Activated gamma-delta T cell (primary cell): ENCODE data around the gene MALRD1.

Experiments used
- DNase-seq: peaks from one replicate; lab custom pipeline; 2025; lab: John Stamatoyannopoulos, UW

The MALRD1 gene

DNA sequence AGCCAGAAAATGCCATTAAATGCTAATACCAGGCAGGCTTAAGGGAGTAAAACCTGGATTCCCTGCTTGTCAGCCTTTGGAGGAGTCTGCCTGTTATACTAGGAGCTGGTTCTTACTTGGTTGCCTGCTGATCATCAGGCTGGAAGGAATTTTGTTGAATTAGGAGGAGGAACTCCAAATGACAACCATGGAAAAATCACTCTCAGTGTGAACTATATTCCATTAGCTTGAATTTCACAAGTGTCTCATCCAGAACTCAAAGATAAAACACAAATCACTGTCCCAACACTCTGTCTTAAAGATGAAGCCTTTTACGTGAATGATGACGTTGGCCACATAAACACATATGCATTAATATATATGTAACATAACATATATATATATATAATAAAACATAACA, 528.8 kb downstream of the MALRD1 start:
- no peak for DNase-seq

DNA sequence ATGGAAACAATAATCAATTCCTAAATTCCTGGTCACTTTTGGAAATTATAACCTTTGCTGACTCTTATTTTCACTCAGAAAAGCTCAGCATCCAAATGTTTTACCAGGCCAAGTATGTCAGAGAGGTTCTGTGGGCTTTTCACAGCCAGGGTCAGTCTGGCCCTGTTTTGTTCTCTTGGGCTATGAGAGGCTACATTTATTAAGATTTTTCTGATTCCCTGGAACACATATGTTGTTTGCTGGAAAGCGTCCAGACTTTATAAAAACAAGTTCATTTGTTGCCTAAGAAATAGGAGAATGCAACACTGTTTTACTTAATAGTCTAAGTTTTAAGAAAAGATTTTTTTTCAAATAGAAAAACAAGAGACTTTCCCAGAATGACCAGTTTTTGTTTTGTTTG, 529.2 kb downstream of the MALRD1 start:
- no peak for DNase-seq

DNA sequence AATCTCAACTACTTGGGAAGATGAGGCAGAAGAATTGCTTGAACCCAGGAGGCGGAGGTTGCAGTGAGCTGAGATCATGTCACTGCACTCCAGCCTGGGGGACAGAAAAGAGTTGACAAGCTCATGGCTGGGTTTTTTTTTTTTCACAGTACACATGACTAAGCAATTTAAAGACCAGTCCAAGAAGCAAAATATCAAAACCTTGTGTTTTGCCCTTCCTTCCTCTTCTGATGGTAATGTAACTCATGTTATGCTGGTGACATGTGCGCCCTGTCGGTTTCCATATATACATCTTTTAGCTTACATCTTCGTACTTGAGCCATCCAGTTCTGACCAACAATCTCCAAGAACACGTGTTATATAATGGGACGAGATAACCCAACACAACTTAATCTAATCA, 530.0 kb downstream of the MALRD1 start:
- DNase-seq: no peak

DNA sequence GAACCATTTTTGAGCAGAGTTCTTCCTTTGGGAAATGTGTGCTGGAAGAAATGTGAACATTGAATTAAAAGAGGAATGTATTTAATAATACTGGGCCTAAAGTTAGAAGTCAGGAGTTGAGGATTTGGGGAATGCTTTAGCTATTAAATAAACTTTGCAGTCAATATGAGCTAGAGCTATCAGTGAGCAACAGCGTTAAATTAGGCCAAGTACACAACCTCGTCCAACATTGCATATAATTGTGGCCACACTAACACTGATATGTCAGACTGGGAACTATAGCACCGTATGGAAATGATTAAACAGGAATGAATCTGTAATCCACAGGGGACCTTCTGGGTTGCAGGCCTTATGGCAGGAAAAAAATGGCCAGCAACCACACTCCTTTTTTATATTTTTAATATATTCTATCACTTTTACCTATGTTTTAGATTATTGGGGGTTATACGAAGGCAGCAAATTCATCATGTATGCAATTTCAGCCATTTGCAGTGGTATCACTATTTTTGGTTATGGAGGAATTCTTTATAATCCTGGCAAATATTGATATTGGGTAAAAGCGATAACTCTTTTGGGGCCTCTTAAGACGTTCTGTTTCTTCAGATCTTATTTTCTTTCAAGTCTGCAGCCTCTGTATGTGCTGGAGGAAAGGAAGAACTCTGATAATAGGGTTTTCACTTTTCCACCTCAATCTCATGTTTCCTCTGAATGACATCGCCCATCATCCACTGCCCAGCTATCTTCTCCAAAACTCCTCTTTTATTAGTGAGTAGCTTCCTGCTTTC, 531.4 kb downstream of the MALRD1 start:
- no peak for DNase-seq

DNA sequence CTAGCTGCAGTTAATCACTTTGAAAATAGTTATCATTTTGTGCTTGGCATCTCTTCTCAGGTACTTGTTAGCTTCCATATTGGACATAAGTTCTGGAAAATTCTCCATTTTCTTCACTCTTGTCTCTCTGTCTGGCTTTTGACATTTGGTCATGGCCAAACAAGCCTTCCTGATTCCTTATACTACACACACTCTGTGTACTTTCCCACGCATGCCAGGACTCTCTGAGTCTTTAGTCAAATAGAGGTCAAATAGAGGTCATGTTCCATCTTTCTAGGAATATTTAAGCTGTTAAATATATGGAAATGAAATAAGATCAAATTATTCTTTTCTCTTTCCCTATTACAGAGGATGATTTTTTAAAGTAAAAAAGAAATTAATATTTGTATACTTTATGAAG, 532.1 kb downstream of the MALRD1 start:
- no peak for DNase-seq

DNA sequence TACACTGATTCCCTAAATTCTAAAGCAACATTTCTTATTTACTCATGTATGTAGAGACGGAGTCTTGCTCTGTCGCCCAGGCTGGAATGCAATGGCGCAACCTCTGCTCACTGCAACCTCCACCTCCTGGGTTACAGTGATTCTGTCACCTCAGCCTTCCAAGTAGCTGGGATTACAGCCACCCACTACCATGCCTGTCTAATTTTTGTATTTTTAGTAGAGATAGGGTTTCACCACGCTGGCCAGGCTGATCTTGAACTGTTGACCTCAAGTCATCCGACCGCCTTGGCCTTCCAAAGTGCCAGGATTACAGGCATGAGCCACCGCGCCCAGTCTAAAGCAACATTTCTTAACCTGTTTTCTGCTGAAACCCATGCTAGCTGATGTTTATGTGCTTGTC, 540.0 kb downstream of the MALRD1 start:
- no peak for DNase-seq

DNA sequence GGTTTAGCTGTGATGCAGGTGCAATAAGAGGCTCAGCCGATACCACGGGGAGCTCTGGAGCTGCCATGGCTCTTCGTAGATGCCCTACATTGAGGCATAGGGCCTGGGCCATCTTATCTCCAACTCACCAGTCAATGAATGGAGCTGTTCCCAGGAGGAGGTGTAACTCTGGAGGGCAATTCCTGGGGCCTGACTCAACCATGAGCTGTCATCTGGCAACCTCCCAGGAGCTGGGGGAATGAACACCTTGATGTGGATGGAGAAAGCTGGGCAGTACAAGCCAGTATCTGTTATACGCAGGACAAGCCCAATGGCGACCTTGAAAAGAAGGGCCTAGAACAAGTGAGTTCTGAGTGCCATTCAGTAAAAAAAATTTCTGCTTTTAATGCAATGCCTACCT, 543.7 kb downstream of the MALRD1 start:
- no peak for DNase-seq

DNA sequence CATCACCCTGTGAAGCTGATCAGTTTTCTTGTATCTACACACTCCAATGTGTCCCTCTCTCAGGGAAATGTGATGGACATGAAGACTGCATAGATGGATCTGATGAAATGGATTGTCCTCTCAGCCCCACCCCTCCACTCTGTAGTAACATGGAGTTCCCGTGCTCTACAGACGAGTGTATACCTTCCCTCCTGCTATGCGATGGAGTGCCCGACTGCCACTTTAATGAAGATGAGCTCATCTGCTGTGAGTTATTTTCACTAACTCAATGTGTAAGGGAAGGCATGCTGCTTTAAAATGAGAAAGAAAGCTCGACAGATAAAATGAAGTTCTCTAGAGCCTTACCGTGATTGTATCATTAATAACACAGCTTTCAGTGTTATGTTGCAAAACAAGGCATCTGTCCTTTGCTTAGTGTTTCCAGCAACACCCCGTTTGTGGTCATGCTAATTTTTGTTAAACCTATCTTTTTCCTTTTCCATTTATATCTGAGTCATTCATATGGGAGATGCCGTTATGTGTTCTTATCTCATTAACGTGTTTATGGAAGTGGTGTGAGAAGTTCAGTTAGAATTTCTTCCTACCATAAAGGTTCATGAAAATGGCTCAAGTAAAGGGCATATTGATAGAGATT, 546.7 kb downstream of the MALRD1 start:
- DNase-seq: no peak

DNA sequence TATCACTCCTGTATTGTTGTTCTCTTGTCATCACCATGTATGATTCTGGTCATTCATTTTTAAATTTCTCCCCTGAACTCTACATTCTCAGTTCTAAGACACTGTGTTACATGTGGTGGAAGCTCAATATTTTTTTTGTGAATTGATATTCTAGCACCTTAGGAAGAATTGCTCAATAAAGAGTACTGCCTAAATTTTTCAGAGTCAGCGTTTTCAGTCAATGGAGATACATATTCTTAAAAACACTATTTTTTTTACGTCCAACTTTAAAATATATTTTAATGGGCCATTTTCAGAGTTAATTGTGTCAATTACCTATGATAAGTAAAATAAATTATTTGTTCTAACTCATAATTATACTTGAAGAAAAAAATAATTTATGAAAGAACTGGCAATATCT, 557.2 kb downstream of the MALRD1 start:
- no peak for DNase-seq

DNA sequence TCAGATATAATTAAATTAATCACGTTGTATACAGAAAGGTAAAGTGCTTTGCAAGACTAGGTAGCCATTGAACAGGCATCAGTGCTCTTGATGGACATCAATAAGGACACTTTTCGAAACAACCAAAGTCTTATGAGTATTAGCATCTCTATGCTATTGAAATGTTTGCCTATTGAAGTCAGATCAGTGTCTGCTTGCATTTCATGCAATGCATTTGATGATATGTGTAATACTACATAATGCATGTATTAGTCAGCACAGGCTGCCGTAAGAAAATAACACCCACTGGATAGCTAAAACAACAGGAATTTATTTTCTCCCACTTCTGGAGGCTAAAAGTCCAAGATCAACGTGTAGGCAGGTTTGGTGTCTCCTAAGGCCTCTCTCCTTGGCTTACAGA, 558.4 kb downstream of the MALRD1 start:
- DNase-seq: no peak

DNA sequence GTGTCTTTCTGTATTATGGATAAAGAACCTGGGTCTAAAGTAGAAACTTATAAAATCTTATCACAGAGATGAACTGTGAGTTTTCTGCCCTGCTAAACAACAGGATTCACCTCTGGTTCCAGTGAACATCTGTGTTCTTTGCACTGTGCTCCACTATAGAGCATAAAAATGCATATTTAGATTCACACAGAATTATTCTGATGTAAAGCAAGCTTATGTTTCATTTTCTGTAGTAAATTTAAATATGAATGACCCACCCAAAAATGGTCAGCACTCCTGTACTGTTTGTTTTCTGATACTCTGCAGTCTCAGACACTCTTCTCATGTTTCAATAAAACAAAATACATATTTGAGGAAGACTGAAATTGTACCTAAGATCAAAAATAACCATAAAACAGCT, 563.2 kb downstream of the MALRD1 start:
- DNase-seq: no peak

DNA sequence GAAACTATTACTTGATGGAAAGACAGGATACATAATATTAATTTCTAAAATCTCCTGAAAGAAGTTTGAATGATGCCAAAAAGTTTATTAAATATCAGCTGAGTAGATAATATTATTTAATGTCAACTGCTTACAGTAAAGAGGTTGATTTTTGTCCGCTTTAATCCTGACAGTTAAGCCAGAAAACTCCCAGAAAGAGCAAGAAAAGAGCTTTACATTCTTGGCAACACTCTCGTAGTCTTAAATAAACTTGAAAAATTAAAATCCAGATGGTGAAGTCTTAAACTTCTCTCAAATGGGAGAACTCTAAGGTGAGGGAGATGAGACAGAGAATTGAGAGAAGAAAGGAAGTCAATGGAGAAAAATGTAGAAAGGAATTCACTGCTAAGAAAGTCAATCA, 568.4 kb downstream of the MALRD1 start:
- no peak for DNase-seq

DNA sequence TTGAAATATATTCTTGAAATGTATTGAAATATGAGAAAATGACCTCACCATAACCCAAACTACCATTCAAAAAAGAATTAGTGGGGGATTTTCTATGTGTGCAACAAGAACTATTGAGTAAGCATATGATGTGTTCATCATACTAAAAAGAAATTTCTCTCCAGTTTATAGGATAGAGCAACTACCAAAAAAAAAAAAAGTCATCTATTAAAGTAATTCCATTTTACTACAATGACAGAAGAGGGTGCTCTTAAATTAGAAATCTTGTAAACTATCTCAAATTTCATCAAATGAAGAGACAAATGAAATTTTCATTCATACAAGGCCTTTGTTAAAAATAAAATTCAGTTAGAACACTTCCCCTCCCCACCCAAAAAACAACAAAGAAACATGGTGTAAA, 572.2 kb downstream of the MALRD1 start:
- DNase-seq: no peak

DNA sequence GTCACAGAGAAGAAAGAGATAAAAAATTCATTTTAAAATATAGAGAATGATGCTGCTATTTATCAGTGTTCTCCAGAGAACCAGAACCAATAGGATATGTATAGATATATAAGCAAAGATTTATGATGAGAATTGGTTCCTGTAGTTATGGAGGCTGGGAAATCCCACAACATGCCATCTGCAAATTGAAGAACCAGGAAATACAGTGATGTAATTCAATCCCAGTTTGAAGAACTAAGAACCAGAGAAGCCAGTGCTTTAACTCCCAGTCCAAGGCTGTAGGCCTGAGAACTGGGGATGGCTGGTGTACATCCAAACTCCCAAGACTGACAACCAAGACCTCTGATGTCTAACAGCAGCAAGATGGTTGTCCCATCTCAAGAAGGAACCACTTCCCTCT, 574.7 kb downstream of the MALRD1 start:
- no peak for DNase-seq

DNA sequence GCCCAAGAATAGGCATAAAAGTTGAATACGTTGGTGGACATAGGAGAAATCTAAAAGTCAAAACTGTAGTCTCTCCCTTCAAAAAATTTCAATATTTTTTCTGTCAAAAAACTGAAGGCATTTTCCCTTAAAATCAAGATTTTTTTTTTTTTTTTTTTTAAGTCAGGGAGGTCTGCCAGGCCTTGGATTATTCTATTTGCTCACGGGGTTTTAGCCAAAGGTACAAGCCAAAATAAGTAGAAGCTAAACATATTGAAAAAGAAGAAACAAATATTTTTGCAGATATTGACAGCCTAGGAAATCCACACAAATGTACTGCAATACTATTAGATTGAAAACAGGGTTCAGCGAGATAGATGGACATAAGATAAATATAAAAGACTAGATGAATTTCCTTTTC, 577.6 kb downstream of the MALRD1 start:
- DNase-seq: no peak

DNA sequence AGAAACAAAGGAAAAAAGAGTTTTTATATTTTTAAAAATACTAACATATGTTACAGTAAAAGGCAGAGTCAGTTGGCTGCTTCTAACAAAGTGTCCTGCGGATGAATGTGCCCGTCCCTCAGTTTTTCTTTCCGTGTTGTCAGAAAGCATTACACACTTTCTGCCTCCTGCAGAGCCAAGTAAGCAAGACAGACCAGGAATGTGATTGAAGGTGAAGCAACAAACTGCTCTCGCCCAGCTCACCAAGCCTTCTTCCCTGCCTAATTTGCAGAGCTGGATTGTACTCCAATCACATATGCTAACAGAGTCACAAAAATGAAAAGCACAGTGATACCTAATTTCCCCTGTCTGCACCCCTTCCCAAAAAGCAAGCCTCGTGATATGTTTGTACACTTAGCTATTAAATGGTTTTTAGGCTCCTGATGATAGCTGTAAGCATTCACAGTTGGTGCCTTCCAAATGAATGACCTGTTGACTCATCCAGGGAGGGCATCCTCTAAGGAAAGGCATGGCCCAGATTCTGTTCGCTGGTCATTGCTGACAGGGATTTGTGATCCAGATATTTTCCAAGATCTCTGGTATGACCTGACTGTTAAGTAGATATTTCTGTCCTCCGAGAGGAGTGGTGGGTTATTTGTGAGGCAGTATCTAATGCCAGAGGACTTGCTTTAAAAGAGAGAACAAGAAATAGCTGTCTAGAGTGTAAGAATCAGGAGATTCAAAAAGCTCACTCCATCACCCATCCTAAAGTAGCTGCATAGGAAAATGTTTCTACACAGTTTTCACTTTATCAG, 580.4 kb downstream of the MALRD1 start:
- no peak for DNase-seq

DNA sequence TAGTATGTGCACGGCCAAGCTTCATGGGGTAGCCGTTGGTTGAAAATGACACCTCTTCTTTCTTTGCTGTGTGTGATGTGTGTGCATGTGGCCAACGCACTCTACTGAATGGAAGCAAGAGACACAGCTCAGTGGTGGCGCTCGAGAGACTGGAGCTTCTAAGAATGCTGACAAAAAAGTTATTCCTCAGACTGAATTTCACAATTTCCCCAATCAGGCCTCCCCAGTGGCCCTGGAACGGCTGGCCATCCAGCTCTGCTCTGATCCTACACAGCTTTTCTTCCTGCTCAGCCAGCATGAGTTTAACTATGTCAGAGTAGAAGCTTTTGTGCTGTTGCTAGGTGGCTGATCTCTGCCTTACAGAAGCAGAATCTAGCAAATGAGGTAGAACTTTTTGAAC, 581.0 kb downstream of the MALRD1 start:
- DNase-seq: no peak

DNA sequence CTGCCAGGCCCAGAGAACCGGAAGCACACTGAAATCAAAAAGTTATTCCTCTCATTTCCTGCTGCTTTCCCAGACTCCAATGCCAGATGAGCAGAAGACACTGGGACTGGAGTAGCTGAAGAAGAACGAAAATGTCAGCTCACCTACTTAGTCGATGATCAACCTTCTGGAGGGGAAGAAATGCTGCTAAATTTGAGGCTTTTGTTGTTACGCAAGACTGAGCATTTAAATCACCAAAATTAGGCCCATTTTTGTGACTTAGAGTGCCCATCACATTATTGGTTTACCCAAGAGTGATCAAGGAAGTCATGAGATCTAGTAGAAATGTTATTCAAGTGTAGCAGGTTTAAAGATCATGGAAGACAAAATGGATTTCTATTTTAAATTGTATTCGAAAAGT, 585.6 kb downstream of the MALRD1 start:
- no peak for DNase-seq

DNA sequence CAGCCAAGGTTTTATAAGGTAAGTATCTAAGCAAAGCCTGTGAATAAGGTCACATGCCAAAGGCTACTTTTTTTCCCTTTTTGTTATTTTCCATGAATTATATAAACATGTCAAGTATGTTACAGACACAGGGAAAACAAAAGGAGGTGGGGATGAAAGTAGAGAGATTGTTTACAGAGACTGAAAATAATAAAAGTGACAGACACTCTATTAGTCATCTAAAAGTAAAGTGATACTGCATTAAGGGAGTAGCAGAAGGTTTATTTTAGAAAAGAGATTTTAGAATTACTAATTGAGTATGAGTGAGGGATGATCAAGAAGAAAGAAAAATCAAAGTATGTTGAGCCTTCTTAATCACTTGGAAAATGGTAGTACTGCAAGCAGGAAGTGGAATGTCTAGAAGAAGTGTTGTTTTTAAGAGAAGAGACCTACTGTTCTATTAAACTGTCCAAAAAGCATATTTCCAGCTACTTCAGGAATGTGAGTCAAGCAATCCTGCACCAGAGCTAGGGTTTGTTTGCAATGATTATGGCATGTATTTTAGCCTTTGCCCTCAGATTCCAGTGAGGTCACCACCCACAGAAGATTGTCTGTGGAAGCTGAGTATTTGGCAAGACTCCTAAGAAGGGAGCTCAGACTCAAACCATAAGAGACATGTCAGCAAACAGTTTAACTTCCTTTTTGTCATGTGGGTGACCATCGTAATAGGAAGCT, 589.7 kb downstream of the MALRD1 start:
- DNase-seq: no peak

DNA sequence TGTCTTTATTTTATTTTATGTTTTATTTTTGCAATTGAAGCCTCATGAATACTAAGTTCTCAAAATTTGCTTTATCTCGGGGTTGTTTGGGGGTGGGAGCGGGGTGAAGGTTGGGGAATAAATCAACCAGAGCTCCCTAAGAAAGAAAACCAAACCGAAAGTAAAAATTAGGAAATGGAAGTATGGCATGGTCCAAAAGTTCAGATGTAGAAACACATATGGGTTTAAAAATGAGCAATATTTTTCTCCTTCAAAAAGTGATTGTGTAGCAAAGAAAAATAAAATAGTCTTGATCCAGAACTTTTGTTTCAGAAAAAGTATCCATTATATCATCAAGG, 590.3 kb downstream of the MALRD1 start:
- no peak for DNase-seq

DNA sequence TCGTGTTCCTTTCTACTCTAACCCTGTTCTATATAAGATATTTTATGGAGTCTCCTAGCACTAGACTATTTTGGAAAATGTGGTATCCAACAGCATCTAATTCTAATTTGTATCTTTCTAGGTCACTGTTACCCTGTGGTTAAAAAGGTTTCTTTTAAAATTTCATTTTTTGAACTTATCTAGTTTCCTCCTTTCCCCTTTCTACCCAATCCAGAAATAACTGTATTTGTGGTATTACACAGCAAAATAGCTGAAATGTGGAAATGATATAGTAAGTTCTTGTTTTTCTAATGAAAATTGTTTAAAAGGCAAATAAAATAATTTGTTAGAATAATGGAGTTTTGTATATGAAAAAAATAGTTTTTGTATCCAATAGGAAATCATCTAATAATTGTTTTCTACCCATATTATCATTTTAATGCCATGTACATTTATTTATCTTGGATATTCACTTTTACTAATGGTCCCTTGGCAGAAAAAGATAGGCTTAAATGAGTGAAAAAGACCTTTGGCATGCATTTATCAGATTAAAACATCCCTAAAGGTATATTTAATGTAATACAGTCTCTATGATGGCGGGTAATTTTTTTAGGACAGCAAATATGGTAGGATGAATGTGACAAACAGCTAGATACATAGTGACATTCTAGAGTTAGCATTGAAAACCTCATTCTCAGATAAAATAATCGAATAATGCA, 592.1 kb downstream of the MALRD1 start:
- DNase-seq: no peak

DNA sequence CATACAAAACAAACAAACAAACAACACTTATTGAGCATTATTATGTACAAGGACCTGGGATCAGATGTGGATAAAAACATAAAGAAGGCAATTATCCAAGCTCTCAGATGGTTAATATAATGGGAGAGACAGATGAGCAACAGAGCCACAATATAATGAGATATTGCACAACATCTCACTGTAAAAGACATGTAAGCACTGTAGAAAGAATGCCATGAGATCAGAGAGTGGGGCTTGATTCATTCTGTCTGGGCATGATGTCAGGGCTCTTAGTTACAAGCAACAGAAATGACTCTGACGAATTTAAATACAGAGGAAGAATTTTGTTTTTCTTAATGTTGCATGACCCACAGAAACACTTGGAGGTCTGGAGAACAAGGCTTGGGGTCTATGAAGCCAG, 602.9 kb downstream of the MALRD1 start:
- DNase-seq: no peak
